Adrenal gland (tissue), 12 donors: ENCODE results near the gene TPD52L1. TPM values are rescaled to one million over a fixed set of nuclear protein-coding genes. Genes with fewer than 3 reads are reported as not detected.
"Not testable (repeated sequence)": the region's sequence is repeated elsewhere in the genome, so short reads cannot be mapped to it uniquely, and the experiment has no call there.

Experiments used
- DNase-seq, 7 donors: peaks; one replicate each; pipeline ENCODE4 v3.0.0-alpha.2; 2019 to 2020
- H3K27ac ChIP-seq, 5 donors: fragments of 200-600 bp; sonication (generic) in 4 of 5; 1 replicate in 3 of 5; 2 replicates in 2 of 5; pipeline versions ENCODE4 v1.5.1 to v1.8.0; 2016 to 2020; ENCODE audit warnings: mild to moderate bottlenecking in 1 of 5
- H3K27me3 ChIP-seq: fragments of 200-600 bp; 2 replicates; pipeline ENCODE4 v1.8.0; 2021
- H3K36me3 ChIP-seq, 2 donors: fragments of 200-600 bp; replicated peaks in 1 of 2; 1 replicate in 1 of 2; 2 replicates in 1 of 2; pipeline versions ENCODE4 v1.5.1 to v1.8.0; 2018 to 2022
- H3K4me1 ChIP-seq, 2 donors: fragments of 200-600 bp; replicated peaks in 1 of 2; 1 replicate in 1 of 2; 2 replicates in 1 of 2; pipeline versions ENCODE4 v1.5.1 to v1.8.0; 2018 to 2021
- H3K4me3 ChIP-seq, 4 donors: fragments of 200-600 bp; sonication (generic) in 3 of 4; one replicate each; pipeline ENCODE4 v1.5.1; 2016 to 2018
- H3K9me3 ChIP-seq, 3 donors: fragments of 200-600 bp; sonication (generic) in 1 of 3; replicated peaks in 1 of 3; 1 replicate in 2 of 3; 2 replicates in 1 of 3; pipeline versions ENCODE4 v1.5.1 to v1.8.0; 2016 to 2021
- CTCF ChIP-seq, 6 experiments: fragments of 450-650 bp in 4 of 6; fragments of 200-600 bp in 2 of 6; sonication (generic) in 1 of 6; IDR thresholded peaks; 1 replicate in 5 of 6; 2 replicates in 1 of 6; pipeline versions ENCODE4 v1.5.1 to v1.8.0; 2016 to 2021; ENCODE audit warnings: antibody characterized with exemption in 6 of 6, mild to moderate bottlenecking in 2 of 6, moderate library complexity in 1 of 6
- POLR2A ChIP-seq, 2 donors: fragments of 450-650 bp; IDR thresholded peaks; one replicate each; pipeline ENCODE4 v1.6.1; 2017; ENCODE audit warnings: antibody characterized with exemption in 2 of 2, mild to moderate bottlenecking in 2 of 2, moderate library complexity in 1 of 2
- WGBS, 4 donors: extraction: QIAGEN DNeasy Blood & Tissue Kit in 2 of 4; methylation state at CpG; one replicate each; pipeline versions ENCODE4 v1.1.5 to v1.1.7; 2013 to 2017; 5-methylcytosine and 5-hydroxymethylcytosine counted together
- intact Hi-C, 2 donors: fragments of 100-400 bp; cut with DNase I; formaldehyde crosslinking; loops; one replicate each; pipeline versions ENCODE4 v1.14.1 to v1.15.0; 2022 to 2023
- polyA plus RNA-seq, 3 donors: library from polyadenylated mRNA; stranded (reverse); fragments of 200-250 nt in 2 of 3; fragments of 350-450 nt in 1 of 3; fragmentation: Illumina TruSeq in 1 of 3; extraction: RNeasy Lipid Tissue Mini Kit (QIAGEN cat#74804) in 1 of 3; gene quantifications; one replicate each; pipeline ENCODE4 v1.2.3, GENCODE V29; 2013 to 2014
- total RNA-seq, 9 donors: library from RNA; depleted of rRNA in 4 of 9; stranded (reverse); fragments of >200 nt in 4 of 9; fragments of 120-200 nt in 1 of 9; fragmentation: NEBNext Ultra II Directional in 1 of 9; extraction: Animal tissue kit (Norgen Biotek cat#: 25700) in 1 of 9; gene quantifications; one replicate each; pipeline versions ENCODE4 v1.1.0 to v1.2.4, GENCODE V29; 2013 to 2023
- donor health status: healthy with polysubstance abuse.
- donor health status: Bipolar disorder and iron deficiency.
- donor health status: DM: yes; HTN: yes; CAD: no.
- donor health status: DM: no; HTN: no; CAD: no.
- donor health status: DM: no; HTN: no; CAD: no.
- donor health status: DM: yes; HTN: yes; CAD: no.

TPD52L1 gene
- total and polyA plus RNA-seq, 12 donors, result 37.0 to 2,041 (median 435) TPM

GRCh38 chr6:125124049-125124669 is 29.4 kb upstream of the TPD52L1 start:
- H3K4me3 ChIP-seq, result no peak overlapping the region
- no peak for DNase-seq
- no peak overlapping the region for H3K27ac ChIP-seq
- intact Hi-C loops, result loop anchor here in 1 of 2 donors (10.0 kb wide), 1 partner anchor 1269 kb away; no protein-coding TSS in a partner anchor
- H3K9me3 ChIP-seq, result no peaks in the 10 kb centered on the region
- H3K36me3 ChIP-seq, result no peaks in the 10 kb centered on the region
- TF ChIP-seq POLR2A (IDR thresholded peaks at IDR 0.05) (no peak), CTCF (IDR thresholded peaks at IDR 0.05) (no peak)
- H3K4me1 ChIP-seq, result no peaks in the 10 kb centered on the region
- H3K27me3 ChIP-seq, result no peaks in the 10 kb centered on the region
- WGBS, 4 donors, result 74 to 100% (median 90%) methylated on average over 3 to 6 of the region's 6 CpGs

DNA sequence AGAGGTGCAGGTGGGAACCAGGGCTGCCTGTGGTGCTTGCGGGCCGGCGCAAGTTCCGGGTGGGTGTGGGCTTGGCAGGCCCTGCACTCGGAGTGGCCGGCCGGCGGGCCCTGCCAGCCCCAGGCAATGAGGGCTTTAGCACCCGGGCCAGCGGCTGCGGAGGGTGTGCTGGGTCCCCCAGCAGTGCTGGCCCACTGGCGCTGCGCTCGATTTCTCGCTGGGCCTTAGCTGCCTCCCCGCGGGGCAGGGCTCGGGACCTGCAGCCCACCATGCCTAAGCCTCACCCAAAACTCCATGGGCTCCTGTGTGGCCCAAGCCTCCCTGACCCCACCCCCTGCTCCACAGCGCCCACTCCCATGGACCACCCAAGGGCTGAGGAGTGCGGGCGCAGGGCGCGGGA is 27.7 kb upstream of the TPD52L1 start:
- H3K4me1 ChIP-seq, DNase-seq, H3K27me3 ChIP-seq, H3K9me3 ChIP-seq, H3K36me3 ChIP-seq, H3K4me3 ChIP-seq, H3K27ac ChIP-seq: not testable (repeated sequence)
- intact Hi-C loops, result loop anchor here in 1 of 2 donors (10.0 kb wide), 1 partner anchor 1271 kb away; no protein-coding TSS in a partner anchor
- WGBS, 4 donors, result 85 to 96% (median 95%) methylated on average over 4 to 23 of the region's 23 CpGs; no CpG with 5 or more reads in 1 of the 4 donors

GRCh38 chr6:125129354-125129753 is 24.2 kb upstream of the TPD52L1 start:
- Histone ChIP-seq H3K4me3 (no peak overlapping the region), H3K27ac (no peak overlapping the region), H3K4me1 (no peaks in the 10 kb centered on the region), H3K27me3 (no peaks in the 10 kb centered on the region), H3K36me3 (no peaks in the 10 kb centered on the region), H3K9me3 (no peaks in the 10 kb centered on the region)
- no peak for DNase-seq
- WGBS, 4 donors, result 71 to 83% (median 78%) methylated on average over 4 of the region's 4 CpGs
- intact Hi-C loops, result loop anchor here in 1 of 2 donors (10.0 kb wide), 1 partner anchor 1275 kb away; no protein-coding TSS in a partner anchor
- TF ChIP-seq POLR2A (IDR thresholded peaks at IDR 0.05), result no peak
- TF ChIP-seq CTCF (IDR thresholded peaks at IDR 0.05), result no peak

- 42 to 60% (median 56%) methylated on average over 1 of the region's 1 CpG for WGBS, 4 donors
- Histone ChIP-seq H3K27me3 (no peaks in the 10 kb centered on the region), H3K9me3 (no peaks in the 10 kb centered on the region), H3K36me3 (no peaks in the 10 kb centered on the region), H3K4me3 (no peak overlapping the region), H3K27ac (no peak overlapping the region), H3K4me1 (no peaks in the 10 kb centered on the region)
- intact Hi-C loops, result no loop called here
- DNase-seq, result no peak
- TF ChIP-seq CTCF (IDR thresholded peaks at IDR 0.05), result no peak
- no peak for TF ChIP-seq POLR2A (IDR thresholded peaks at IDR 0.05)
Measured at GRCh38 chr6:125132058-125132457, 21.5 kb upstream of the TPD52L1 start.

DNA sequence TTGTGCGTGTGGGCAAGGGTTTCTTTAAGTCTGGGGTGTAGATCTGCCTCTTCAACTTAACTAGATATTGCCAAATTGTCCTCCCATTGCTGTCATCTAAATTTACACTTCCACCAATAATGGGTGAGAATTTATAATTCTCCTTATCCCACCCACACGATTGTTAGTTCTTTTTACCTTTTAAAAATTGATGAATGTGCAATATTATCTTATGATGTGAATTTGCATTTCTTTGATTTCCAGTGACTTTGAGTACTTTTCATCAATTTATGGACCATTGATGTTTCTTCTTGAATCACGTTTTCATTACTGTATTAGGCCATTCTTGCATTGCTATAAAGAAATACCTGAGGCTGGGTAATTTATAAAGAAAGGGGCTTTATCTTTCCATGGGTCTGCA is 17.2 kb upstream of the TPD52L1 start:
- WGBS, 4 donors, result 79 to 85% (median 82%) methylated on average over 3 of the region's 3 CpGs
- no peak overlapping the region for H3K4me3 ChIP-seq
- H3K27ac ChIP-seq, result no peak overlapping the region
- no peaks in the 10 kb centered on the region for H3K4me1 ChIP-seq
- no peaks in the 10 kb centered on the region for H3K36me3 ChIP-seq
- H3K27me3 ChIP-seq, result no peaks in the 10 kb centered on the region
- DNase-seq, result no peak
- no peaks in the 10 kb centered on the region for H3K9me3 ChIP-seq
- intact Hi-C loops, result no loop called here
- TF ChIP-seq POLR2A (IDR thresholded peaks at IDR 0.05) (no peak), CTCF (IDR thresholded peaks at IDR 0.05) (no peak)
